ENCODE data around the gene TLCD2. TPM values are rescaled to one million over a fixed set of nuclear protein-coding genes. Genes with fewer than 3 reads are reported as not detected.
A peak's percentile ranks its signal among the peaks of the same experiment; 100 is the strongest.

Gene TLCD2
- total and polyA plus RNA-seq, 2 of the 13 experiments (the other 11 are each of a cell fraction or from before 2014, with no cell fraction given): 0.90 to 1.1 TPM

DNA sequence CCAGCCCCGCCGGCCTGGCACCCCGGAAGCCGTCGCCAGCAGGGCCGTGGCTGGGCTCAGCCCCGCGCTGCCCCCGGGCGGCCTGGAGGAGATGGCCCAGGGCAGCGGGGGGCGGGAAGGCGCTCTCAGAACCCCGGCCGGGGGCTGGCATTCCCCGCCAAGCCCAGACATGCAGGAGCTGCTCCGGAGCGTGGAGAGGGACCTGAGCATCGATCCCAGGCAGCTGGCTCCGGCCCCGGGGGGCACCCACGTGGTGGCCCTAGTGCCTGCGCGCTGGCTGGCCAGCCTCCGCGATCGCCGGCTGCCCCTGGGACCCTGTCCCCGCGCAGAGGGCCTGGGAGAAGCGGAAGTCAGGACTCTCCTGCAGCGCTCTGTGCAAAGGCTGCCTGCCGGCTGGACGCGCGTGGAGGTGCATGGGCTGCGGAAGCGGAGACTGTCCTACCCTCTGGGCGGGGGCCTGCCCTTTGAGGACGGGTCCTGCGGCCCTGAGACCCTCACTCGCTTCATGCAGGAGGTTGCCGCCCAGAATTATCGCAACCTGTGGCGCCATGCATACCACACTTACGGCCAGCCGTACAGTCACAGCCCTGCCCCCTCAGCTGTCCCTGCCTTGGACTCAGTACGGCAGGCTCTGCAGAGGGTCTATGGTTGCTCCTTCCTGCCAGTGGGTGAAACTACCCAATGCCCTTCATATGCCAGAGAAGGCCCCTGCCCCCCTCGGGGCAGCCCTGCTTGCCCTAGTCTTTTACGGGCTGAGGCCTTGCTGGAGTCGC lies 14.9 kb upstream of the TLCD2 start (continued):
- TF ChIP-seq, protein P1, sequence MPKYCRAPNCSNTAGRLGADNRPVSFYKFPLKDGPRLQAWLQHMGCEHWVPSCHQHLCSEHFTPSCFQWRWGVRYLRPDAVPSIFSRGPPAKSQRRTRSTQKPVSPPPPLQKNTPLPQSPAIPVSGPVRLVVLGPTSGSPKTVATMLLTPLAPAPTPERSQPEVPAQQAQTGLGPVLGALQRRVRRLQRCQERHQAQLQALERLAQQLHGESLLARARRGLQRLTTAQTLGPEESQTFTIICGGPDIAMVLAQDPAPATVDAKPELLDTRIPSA (CRISPR knock-in tag; IDR thresholded peaks at IDR 0.05; ENCODE audit: borderline replicate concordance): no peak
- TF ChIP-seq, protein P2, sequence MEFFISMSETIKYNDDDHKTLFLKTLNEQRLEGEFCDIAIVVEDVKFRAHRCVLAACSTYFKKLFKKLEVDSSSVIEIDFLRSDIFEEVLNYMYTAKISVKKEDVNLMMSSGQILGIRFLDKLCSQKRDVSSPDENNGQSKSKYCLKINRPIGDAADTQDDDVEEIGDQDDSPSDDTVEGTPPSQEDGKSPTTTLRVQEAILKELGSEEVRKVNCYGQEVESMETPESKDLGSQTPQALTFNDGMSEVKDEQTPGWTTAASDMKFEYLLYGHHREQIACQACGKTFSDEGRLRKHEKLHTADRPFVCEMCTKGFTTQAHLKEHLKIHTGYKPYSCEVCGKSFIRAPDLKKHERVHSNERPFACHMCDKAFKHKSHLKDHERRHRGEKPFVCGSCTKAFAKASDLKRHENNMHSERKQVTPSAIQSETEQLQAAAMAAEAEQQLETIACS (CRISPR knock-in tag; IDR thresholded peaks at IDR 0.05): no peak
- TF ChIP-seq ZNF329 (CRISPR knock-in tag; IDR thresholded peaks at IDR 0.05; ENCODE audit: low read depth): no peak
- no peak for TF ChIP-seq PAX8 (CRISPR knock-in tag; IDR thresholded peaks at IDR 0.05; ENCODE audit: borderline replicate concordance)
- peak; percentile 56; the same call in 1 of the 2 replicates for TF ChIP-seq ZNF563 (CRISPR knock-in tag; IDR thresholded peaks at IDR 0.05)
- no peak for TF ChIP-seq ZNF7 (CRISPR knock-in tag; IDR thresholded peaks at IDR 0.05)
- TF ChIP-seq ZNF605 (CRISPR knock-in tag; IDR thresholded peaks at IDR 0.05): 0 out of 2 replicates have a peak, but pooled peaks have one; percentile 40
- no peak for TF ChIP-seq FOXP4 (CRISPR knock-in tag; IDR thresholded peaks at IDR 0.05)
- TF ChIP-seq ELF1 (CRISPR knock-in tag; IDR thresholded peaks at IDR 0.05): peak; percentile 61
- TF ChIP-seq, protein P3, sequence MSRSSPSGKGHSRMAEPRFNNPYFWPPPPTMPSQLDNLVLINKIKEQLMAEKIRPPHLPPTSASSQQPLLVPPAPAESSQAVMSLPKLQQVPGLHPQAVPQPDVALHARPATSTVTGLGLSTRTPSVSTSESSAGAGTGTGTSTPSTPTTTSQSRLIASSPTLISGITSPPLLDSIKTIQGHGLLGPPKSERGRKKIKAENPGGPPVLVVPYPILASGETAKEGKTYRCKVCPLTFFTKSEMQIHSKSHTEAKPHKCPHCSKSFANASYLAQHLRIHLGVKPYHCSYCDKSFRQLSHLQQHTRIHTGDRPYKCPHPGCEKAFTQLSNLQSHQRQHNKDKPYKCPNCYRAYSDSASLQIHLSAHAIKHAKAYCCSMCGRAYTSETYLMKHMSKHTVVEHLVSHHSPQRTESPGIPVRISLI (CRISPR knock-in tag; IDR thresholded peaks at IDR 0.05; ENCODE audit: borderline replicate concordance): no peak
- TF ChIP-seq KLF13 (CRISPR knock-in tag; IDR thresholded peaks at IDR 0.05): no peak
- no peak for TF ChIP-seq CC2D1A (CRISPR knock-in tag; IDR thresholded peaks at IDR 0.05)
- no peak for TF ChIP-seq ZNF280B (CRISPR knock-in tag; IDR thresholded peaks at IDR 0.05; ENCODE audit: borderline replicate concordance)
- peak; percentile 51; the same call in 1 of the 2 replicates for TF ChIP-seq ZHX1 (CRISPR knock-in tag; IDR thresholded peaks at IDR 0.05; ENCODE audit: low read depth)
- no peak for TF ChIP-seq HNRNPK (IDR thresholded peaks at IDR 0.05; ENCODE audit: low read depth, low read length, poor library complexity, severe bottlenecking)
- no peak for TF ChIP-seq DRAP1 (CRISPR knock-in tag; IDR thresholded peaks at IDR 0.05)

Data from HepG2 (cell line).